K562 (cell line): Measurements from ENCODE around the gene ACSL5.

Experiments
- KLF13 ChIP-seq: fragments of 450-650 bp; IDR thresholded peaks from 2 replicates; pipeline ENCODE4 v1.6.1; 2016; ENCODE audit warnings: missing genetic modification characterization, low read depth, mild to moderate bottlenecking, missing compliant biosample characterization, moderate library complexity, borderline replicate concordance
- NFE2 ChIP-seq: IDR thresholded peaks from 2 replicates; pipeline ENCODE4 v1.6.1; 2014; ENCODE audit warnings: antibody characterized with exemption, low read depth
- OTX1 ChIP-seq: fragments of 450-650 bp; formaldehyde crosslinking; IDR thresholded peaks from 2 replicates; pipeline ENCODE4 v1.4.0; 2022; ENCODE audit warnings: mild to moderate bottlenecking
- POLR2A ChIP-seq: fragments of 450-650 bp; conservative IDR thresholded peaks from 2 replicates; pipeline ENCODE4 v1.6.1; 2016
- POLR2B ChIP-seq: fragments of 450-650 bp; IDR thresholded peaks from 2 replicates; pipeline ENCODE4 v1.6.1; 2018; ENCODE audit warnings: low read depth; ENCODE audit not compliant: partially characterized antibody
- POLR3A ChIP-seq: IDR thresholded peaks from 2 replicates; pipeline ENCODE4 v1.6.1; 2011; ENCODE audit warnings: borderline replicate concordance, mild to moderate bottlenecking, moderate library complexity; ENCODE audit not compliant: insufficient read length, insufficient read depth; ENCODE audit errors: extremely low read depth
- RFX5 ChIP-seq: IDR thresholded peaks from 2 replicates; pipeline ENCODE4 v1.6.1; 2011; ENCODE audit warnings: low read depth, mild to moderate bottlenecking, improper control_type of control experiment, low read length
- ZNF146 ChIP-seq: IDR thresholded peaks from one replicate; pipeline ENCODE4 v1.6.1; 2018; ENCODE audit warnings: missing compliant biosample characterization; ENCODE audit not compliant: unreplicated experiment
- ZNF431 ChIP-seq: sonication (generic); formaldehyde crosslinking; IDR thresholded peaks from 2 replicates; pipeline ENCODE4 v1.8.0; 2022; ENCODE audit warnings: mild to moderate bottlenecking, missing genetic modification reagents
- TF ChIP-seq, protein P1 (sequence below), 2 experiments: fragments of 450-650 bp; IDR thresholded peaks; 2 replicates each; pipeline ENCODE4 v1.6.1; 2016
- TF ChIP-seq, protein P2 (sequence below), 3 experiments: IDR thresholded peaks in 2 of 3; conservative IDR thresholded peaks in 1 of 3; 2 replicates each; pipeline ENCODE4 v1.5.1; 2011 to 2012; ENCODE audit warnings: low read length in 3 of 3, mild to moderate bottlenecking in 3 of 3, control low read depth in 2 of 3, improper control_type of control experiment in 1 of 3, inconsistent platforms in 1 of 3, low read depth in 1 of 3, mixed read lengths in 1 of 3, moderate library complexity in 1 of 3; ENCODE audit not compliant: insufficient read depth in 2 of 3
- TF ChIP-seq, protein P3 (sequence below): fragments of 450-650 bp; IDR thresholded peaks from 2 replicates; pipeline ENCODE4 v1.6.1; 2017; ENCODE audit warnings: antibody characterized with exemption, mild to moderate bottlenecking

DNA sequence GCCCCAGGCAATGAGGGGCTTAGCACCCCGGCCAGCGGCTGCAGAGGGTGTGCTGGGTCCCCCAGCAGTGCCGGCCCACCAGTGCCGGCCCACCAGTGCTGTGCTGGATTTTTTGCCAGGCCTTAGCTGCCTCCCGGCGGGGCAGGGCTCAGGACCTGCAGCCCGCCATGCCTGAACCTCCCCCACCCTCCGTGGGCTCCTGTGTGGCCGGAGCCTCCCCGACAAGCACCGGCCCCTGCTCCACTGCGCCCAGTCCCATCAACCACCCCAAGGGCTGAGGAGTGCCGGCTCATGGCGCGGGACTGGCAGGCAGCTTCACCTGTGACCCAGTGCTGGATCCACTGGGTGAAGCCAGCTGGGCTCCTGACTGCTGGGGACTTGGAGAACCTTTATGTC, 3.5 kb upstream of the ACSL5 start:
- TF ChIP-seq, protein P1, sequence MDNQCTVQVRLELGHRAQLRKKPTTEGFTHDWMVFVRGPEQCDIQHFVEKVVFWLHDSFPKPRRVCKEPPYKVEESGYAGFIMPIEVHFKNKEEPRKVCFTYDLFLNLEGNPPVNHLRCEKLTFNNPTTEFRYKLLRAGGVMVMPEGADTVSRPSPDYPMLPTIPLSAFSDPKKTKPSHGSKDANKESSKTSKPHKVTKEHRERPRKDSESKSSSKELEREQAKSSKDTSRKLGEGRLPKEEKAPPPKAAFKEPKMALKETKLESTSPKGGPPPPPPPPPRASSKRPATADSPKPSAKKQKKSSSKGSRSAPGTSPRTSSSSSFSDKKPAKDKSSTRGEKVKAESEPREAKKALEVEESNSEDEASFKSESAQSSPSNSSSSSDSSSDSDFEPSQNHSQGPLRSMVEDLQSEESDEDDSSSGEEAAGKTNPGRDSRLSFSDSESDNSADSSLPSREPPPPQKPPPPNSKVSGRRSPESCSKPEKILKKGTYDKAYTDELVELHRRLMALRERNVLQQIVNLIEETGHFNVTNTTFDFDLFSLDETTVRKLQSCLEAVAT (IDR thresholded peaks at IDR 0.05): no peak
- TF ChIP-seq, protein P2, sequence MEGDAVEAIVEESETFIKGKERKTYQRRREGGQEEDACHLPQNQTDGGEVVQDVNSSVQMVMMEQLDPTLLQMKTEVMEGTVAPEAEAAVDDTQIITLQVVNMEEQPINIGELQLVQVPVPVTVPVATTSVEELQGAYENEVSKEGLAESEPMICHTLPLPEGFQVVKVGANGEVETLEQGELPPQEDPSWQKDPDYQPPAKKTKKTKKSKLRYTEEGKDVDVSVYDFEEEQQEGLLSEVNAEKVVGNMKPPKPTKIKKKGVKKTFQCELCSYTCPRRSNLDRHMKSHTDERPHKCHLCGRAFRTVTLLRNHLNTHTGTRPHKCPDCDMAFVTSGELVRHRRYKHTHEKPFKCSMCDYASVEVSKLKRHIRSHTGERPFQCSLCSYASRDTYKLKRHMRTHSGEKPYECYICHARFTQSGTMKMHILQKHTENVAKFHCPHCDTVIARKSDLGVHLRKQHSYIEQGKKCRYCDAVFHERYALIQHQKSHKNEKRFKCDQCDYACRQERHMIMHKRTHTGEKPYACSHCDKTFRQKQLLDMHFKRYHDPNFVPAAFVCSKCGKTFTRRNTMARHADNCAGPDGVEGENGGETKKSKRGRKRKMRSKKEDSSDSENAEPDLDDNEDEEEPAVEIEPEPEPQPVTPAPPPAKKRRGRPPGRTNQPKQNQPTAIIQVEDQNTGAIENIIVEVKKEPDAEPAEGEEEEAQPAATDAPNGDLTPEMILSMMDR (IDR thresholded peaks at IDR 0.05 in 2 of 3, conservative IDR thresholded peaks at IDR 0.05 in 1 of 3; ENCODE audit: insufficient read depth in 2 of 3, low read depth in 1 of 3, low read length in 3 of 3): no peak
- TF ChIP-seq KLF13 (tag): no peak
- TF ChIP-seq ZNF431 (CRISPR knock-in tag): no peak
- TF ChIP-seq, protein P3, sequence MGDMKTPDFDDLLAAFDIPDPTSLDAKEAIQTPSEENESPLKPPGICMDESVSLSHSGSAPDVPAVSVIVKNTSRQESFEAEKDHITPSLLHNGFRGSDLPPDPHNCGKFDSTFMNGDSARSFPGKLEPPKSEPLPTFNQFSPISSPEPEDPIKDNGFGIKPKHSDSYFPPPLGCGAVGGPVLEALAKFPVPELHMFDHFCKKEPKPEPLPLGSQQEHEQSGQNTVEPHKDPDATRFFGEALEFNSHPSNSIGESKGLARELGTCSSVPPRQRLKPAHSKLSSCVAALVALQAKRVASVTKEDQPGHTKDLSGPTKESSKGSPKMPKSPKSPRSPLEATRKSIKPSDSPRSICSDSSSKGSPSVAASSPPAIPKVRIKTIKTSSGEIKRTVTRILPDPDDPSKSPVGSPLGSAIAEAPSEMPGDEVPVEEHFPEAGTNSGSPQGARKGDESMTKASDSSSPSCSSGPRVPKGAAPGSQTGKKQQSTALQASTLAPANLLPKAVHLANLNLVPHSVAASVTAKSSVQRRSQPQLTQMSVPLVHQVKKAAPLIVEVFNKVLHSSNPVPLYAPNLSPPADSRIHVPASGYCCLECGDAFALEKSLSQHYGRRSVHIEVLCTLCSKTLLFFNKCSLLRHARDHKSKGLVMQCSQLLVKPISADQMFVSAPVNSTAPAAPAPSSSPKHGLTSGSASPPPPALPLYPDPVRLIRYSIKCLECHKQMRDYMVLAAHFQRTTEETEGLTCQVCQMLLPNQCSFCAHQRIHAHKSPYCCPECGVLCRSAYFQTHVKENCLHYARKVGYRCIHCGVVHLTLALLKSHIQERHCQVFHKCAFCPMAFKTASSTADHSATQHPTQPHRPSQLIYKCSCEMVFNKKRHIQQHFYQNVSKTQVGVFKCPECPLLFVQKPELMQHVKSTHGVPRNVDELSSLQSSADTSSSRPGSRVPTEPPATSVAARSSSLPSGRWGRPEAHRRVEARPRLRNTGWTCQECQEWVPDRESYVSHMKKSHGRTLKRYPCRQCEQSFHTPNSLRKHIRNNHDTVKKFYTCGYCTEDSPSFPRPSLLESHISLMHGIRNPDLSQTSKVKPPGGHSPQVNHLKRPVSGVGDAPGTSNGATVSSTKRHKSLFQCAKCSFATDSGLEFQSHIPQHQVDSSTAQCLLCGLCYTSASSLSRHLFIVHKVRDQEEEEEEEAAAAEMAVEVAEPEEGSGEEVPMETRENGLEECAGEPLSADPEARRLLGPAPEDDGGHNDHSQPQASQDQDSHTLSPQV: no peak
- TF ChIP-seq POLR2B: no peak
- no peak for TF ChIP-seq OTX1 (CRISPR knock-in tag)
- no peak for TF ChIP-seq POLR2A
- no peak for TF ChIP-seq ZNF146 (CRISPR knock-in tag)
- TF ChIP-seq NFE2: no peak
- no peak for TF ChIP-seq RFX5
- TF ChIP-seq POLR3A: no peak
